ENCODE measurements around the gene TMEM178A.

DNA sequence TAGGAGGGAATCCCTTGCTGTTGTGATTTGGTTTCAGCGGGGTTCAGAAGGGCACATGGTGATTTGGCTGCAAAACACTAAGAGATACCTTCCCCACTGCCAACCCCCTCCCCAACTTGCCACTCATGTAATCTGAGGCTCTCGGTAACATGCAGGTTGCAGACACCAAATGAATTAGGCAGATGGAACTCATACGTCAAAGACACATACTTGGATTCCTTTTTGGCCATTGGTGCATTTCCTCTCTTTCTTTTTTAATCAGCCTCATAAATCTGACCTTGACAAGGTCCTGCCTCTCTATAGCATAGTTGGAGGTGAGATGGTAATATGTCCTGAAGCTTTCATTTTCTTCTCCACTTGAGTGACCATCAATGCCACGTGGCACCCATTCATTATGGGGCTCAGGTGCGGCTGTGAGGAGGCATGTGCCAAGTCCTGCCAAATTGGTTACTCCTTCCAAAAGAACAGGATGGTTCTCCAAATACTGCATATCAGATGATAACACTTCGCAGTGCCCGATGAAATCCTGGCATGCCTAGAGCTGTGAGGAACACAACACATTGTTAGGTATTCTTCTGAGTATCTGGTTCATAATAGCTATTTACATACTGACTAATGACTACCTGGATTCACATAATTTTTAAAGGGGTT lies 8.3 kb upstream of the TMEM178A start:
- TF ChIP-seq EZH2 (IDR thresholded peaks at IDR 0.05; ENCODE audit: insufficient read depth, poor library complexity, severe bottlenecking) (no peak), EZH2phosphoT487 (IDR thresholded peaks at IDR 0.05; ENCODE audit: insufficient read depth, low read depth) (no peak)

All from GM23248 (cell line).